BJ (cell line): ENCODE measurements around the gene SLC9A3. TPM values are rescaled to one million over a fixed set of nuclear protein-coding genes. Genes with fewer than 3 reads are reported as not detected.
"Not testable (repeated sequence)": the region's sequence is repeated elsewhere in the genome, so short reads cannot be mapped to it uniquely, and the experiment has no call there.

Source experiments
- CTCF ChIA-PET: fragments of 350-600 bp; formaldehyde crosslinking; extraction: SDS; loops from one replicate; lab custom pipeline; 2021; ENCODE audit warnings: antibody characterized with exemption, inconsistent platforms; lab: Yijun Ruan, JAX
- POLR2A ChIA-PET: fragments of 300-600 bp; sonication (Branson Sonifier 250); formaldehyde crosslinking; extraction: SDS; loops from one replicate; lab custom pipeline; 2021; ENCODE audit warnings: antibody characterized with exemption; lab: Charles Lee
- DNase-seq: peaks from one replicate; pipeline ENCODE4 v3.0.0-alpha.2; 2011; ENCODE audit warnings: low read depth
- H3K27me3 ChIP-seq: 2 replicates; pipeline ENCODE4 v1.6.0; 2011; ENCODE audit warnings: low read length; ENCODE audit not compliant: control insufficient read depth, insufficient read depth
- H3K36me3 ChIP-seq: 2 replicates; pipeline ENCODE4 v1.5.1; 2011; ENCODE audit warnings: low read length; ENCODE audit not compliant: control insufficient read depth, insufficient read depth
- H3K4me3 ChIP-seq: 2 replicates; pipeline ENCODE4 v1.5.1; 2011; ENCODE audit warnings: low read depth, mild to moderate bottlenecking, control low read depth, low read length
- polyA plus RNA-seq: library from polyadenylated mRNA; depleted of rRNA; stranded (reverse); fragments of >200 nt; gene quantifications from 2 replicates; pipeline ENCODE4 v1.2.3, GENCODE V29; 2011
- TF ChIP-seq, protein P1 (sequence below): IDR thresholded peaks from 2 replicates; pipeline ENCODE4 v1.5.1; 2011; ENCODE audit warnings: low read depth, mild to moderate bottlenecking, control low read depth, inconsistent platforms, low read length, moderate library complexity; ENCODE audit not compliant: insufficient read depth

The SLC9A3 gene
- polyA plus RNA-seq, 1 experiment: 1.2 TPM

DNA sequence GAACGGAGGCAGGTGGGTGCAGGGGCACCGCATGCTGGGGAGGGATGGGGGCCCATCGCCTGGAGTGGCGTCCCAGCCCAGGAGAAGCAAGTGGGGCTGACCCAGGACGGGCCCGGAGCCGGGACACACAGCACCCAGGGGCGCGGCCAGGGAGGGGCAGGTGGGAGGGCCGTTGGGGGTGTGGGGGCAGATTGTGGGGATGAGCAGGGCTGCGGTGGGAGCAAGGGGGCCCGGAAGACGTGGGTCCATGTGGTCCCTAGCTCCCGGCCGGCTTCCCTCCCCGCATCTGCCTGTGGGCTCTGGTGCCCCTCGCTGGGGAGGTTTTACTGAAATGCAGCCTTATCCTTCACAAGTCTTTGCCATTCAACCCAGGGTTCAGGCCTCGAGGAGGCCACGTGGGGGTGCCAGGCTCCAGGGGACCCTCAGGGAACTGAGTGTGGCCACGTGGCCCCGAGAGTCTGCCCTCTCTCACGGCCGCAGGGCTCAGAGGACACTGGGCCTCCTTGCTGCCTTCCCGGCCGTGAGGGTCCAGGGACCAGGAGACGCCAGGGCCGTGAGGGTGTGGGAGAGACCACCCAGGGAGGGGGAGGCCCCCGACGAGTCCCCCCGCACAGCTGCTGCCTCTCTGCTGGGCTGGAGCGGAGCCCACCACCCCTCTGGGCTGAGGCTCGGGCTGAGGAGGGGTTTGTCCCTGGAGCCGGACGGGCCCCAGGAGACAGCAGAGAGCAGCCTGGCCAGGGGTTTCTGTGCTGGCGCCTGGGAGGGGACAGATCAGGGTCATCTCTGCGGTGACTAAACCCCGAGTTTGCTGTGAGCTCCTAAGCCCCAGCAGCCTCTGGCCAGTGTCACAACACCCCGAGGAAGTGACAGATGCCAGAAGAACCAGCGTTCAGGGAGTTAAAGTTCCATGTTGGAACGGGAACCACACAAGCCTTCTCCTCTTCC is 35.2 kb downstream of the SLC9A3 start:
- H3K27me3 ChIP-seq: peaks cover 7% of the 10 kb centered on the region
- no peak for DNase-seq
- POLR2A ChIA-PET: no interaction called here

DNA sequence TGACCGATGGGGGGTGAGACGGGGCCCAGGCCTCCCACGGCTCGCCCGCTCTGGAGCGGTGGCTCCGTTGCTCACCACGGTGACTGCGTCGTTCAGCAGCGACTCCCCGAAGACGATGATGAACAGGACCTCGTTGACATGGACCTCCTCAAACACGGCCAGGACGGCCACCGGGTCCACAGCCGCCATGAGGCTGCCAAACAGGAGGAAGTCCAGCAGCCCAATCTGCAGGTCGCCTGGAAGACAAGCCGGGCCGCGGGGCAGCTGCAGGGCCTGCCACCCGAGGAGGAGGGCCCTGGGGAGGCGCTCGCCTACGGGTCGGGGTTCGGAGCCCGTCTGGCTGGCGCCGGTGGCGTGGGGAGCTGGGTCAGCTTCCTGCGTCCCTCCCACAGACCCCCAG is 36.0 kb downstream of the SLC9A3 start:
- Histone ChIP-seq H3K36me3 (no peaks in the 10 kb centered on the region), H3K27me3 (peaks cover 7% of the 10 kb centered on the region), H3K4me3 (no peak overlapping the region)
- TF ChIP-seq, protein P1, sequence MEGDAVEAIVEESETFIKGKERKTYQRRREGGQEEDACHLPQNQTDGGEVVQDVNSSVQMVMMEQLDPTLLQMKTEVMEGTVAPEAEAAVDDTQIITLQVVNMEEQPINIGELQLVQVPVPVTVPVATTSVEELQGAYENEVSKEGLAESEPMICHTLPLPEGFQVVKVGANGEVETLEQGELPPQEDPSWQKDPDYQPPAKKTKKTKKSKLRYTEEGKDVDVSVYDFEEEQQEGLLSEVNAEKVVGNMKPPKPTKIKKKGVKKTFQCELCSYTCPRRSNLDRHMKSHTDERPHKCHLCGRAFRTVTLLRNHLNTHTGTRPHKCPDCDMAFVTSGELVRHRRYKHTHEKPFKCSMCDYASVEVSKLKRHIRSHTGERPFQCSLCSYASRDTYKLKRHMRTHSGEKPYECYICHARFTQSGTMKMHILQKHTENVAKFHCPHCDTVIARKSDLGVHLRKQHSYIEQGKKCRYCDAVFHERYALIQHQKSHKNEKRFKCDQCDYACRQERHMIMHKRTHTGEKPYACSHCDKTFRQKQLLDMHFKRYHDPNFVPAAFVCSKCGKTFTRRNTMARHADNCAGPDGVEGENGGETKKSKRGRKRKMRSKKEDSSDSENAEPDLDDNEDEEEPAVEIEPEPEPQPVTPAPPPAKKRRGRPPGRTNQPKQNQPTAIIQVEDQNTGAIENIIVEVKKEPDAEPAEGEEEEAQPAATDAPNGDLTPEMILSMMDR: no peak
- no peak for DNase-seq
- POLR2A ChIA-PET: no interaction called here
- CTCF ChIA-PET: no interaction called here

More for the DNA sequence above, 35.2 kb downstream of the SLC9A3 start:
- TF ChIP-seq, protein P1: no peak
- H3K36me3 ChIP-seq: no peaks in the 10 kb centered on the region
- no peak overlapping the region for H3K4me3 ChIP-seq
- CTCF ChIA-PET: interaction anchor here (0.7 kb wide), 1 partner anchor 50 kb away, joined by 3 read pairs; no protein-coding TSS in a partner anchor

DNA sequence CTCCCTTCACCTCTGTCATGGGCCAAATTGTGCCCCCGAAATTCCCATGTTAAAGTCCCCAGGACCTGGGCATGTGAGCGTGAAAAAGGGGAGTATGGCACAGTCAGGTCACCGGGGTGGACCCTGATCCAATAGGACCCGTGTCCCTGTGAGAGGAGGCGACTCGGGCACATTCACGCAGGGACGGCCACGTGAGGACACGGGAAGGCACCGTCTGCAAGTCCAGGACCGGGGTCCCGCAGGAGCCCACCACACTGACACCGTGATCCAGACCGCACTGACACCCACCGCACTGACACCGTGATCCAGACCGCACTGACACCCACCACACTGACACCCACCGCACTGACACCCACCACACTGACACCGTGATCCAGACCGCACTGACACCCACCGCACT is 37.7 kb downstream of the SLC9A3 start:
- CTCF ChIA-PET, POLR2A ChIA-PET: not testable (repeated sequence)

DNA sequence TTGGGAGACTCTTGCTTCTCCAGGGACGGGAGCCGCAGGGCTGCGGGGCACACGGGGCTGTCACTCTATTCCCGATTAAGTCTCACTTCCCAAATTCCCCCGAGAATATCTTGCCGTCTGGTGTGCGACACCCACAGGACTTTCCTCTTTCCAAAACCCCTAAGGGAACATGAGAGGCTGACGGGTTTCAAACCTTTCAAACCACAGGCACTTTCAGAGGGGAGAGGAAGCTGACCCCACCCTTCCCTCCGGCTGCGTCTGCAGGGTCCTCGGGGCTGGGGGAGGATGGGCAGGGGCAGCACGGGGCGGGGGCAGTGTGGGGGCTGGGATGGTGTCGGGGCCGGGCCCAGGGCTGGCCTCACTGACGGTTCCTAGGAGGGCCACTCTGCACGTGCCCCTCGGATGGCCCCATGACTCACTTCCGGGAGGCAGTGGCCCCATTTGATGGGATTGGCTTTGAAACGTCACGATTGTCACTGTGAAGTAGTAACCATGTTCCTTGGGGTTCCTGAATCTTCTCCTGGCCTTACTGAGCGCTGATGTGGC is 38.2 kb downstream of the SLC9A3 start:
- DNase-seq: no peak
- POLR2A ChIA-PET: no interaction called here
- CTCF ChIA-PET: no interaction called here

More for the DNA sequence above, 37.7 kb downstream of the SLC9A3 start:
- not testable (repeated sequence) for H3K4me3 ChIP-seq, DNase-seq, H3K36me3 ChIP-seq, H3K27me3 ChIP-seq

GRCh38 chr5:485113-485945 is 38.9 kb downstream of the SLC9A3 start:
- ChIA-PET POLR2A (no interaction called here), CTCF (no interaction called here)
- no peaks in the 10 kb centered on the region for H3K27me3 ChIP-seq
- H3K4me3 ChIP-seq: no peak overlapping the region
- DNase-seq: no peak
- H3K36me3 ChIP-seq: no peaks in the 10 kb centered on the region
- TF ChIP-seq, protein P1: no peak

More for the DNA sequence above, 38.2 kb downstream of the SLC9A3 start:
- H3K4me3 ChIP-seq: no peak overlapping the region
- no peaks in the 10 kb centered on the region for H3K36me3 ChIP-seq
- TF ChIP-seq, protein P1: no peak
- no peaks in the 10 kb centered on the region; the same call in 1 of the 2 replicates for H3K27me3 ChIP-seq
